ENCODE data around the gene DONSON. TPM values are rescaled to one million over a fixed set of nuclear protein-coding genes. Genes with fewer than 3 reads are reported as not detected.
"Not testable (repeated sequence)": the region's sequence is repeated elsewhere in the genome, so short reads cannot be mapped to it uniquely, and the experiment has no call there.

The DONSON gene
- 10 to 100 TPM; 32.3 to 51.6 (median 42.4) TPM for polyA plus RNA-seq (ENCODE audit: insufficient read depth in 1 of 5, insufficient read length in 5 of 5, low replicate concordance in 1 of 5)
- long read RNA-seq, donor 1, result 0 reads
- long read RNA-seq, donor 2, result 0 reads
- long read RNA-seq, donor 3, partial matches to known transcripts, result 0 of 2 reads
- long read RNA-seq, donor 3, other reads (novel, unspliced or antisense), result 0 of 2 reads
- long read RNA-seq, donor 4, result 0 reads
- long read RNA-seq, donor 5, partial matches to known transcripts, result 0 of 3 reads
- long read RNA-seq, donor 5, other reads (novel, unspliced or antisense), result 0 of 3 reads
- long read RNA-seq, donor 6, partial matches to known transcripts, result 0 of 1 reads
- long read RNA-seq, donor 6, other reads (novel, unspliced or antisense), result 0 of 1 reads
- long read RNA-seq, donor 7, partial matches to known transcripts, result 0 of 6 reads
- long read RNA-seq, donor 7, other reads (novel, unspliced or antisense), result 0 of 6 reads
- long read RNA-seq, donor 8, partial matches to known transcripts, result 0 of 3 reads
- long read RNA-seq, donor 8, other reads (novel, unspliced or antisense), result 0 of 3 reads

GRCh38 chr21:33588485-33589335, at the start of gene DONSON:
Gene DONSON (minus strand): TSS chr21:33588684. CDS start chr21:33588641, 43 bp downstream.
- peak; percentile 88 to 90 for DNase-seq

GRCh38 chr21:33634254-33634653, 45.8 kb upstream of the DONSON start:
- no peak for DNase-seq

- DNase-seq, result not testable (repeated sequence)
These were observed 37.7 kb upstream of the DONSON start for GRCh38 chr21:33626151-33626550.

- DNase-seq, result no peak
These were observed 33.8 kb upstream of the DONSON start for GRCh38 chr21:33622253-33622652.

- no peak for DNase-seq
These were observed 31.2 kb upstream of the DONSON start for GRCh38 chr21:33619726-33620125.

GRCh38 chr21:33618407-33618806, 29.9 kb upstream of the DONSON start:
- no peak for DNase-seq

- DNase-seq, result not testable (repeated sequence)
These were observed 29.1 kb upstream of the DONSON start for GRCh38 chr21:33617565-33617964.

GRCh38 chr21:33611006-33611744, 22.7 kb upstream of the DONSON start:
- DNase-seq, result no peak

- no peak for DNase-seq
These were observed 20.1 kb upstream of the DONSON start for GRCh38 chr21:33608559-33608958.

GRCh38 chr21:33598051-33598450, 9.6 kb upstream of the DONSON start:
- DNase-seq, result no peak

- peak in 1 of 2 donors; percentile 39 for DNase-seq
These were observed 546 bp downstream of the DONSON start for GRCh38 chr21:33587792-33588484.

GRCh38 chr21:33586927-33587326, 1.6 kb downstream of the DONSON start:
- DNase-seq, result no peak

GRCh38 chr21:33584455-33584854, 4.0 kb downstream of the DONSON start:
- no peak for DNase-seq

GRCh38 chr21:33578959-33579542, 9.4 kb downstream of the DONSON start:
- no peak for DNase-seq

GRCh38 chr21:33578214-33578613, 10.3 kb downstream of the DONSON start:
- no peak for DNase-seq

GRCh38 chr21:33576741-33577141, 11.7 kb downstream of the DONSON start:
- not testable (repeated sequence) for DNase-seq

GRCh38 chr21:33572350-33572749, 16.1 kb downstream of the DONSON start:
- DNase-seq, result no peak

- DNase-seq, result no peak
These were observed 18.5 kb downstream of the DONSON start for GRCh38 chr21:33569991-33570390.

GRCh38 chr21:33568448-33568847, 20.0 kb downstream of the DONSON start:
- DNase-seq, result no peak

GRCh38 chr21:33567914-33568313, 20.6 kb downstream of the DONSON start:
- DNase-seq, result no peak

- DNase-seq, result no peak
These were observed 22.0 kb downstream of the DONSON start for GRCh38 chr21:33566514-33566913.
